ENCODE measurements around the gene PRC1.
"Not testable (repeated sequence)": the region's sequence is repeated elsewhere in the genome, so short reads cannot be mapped to it uniquely, and the experiment has no call there.

The PRC1 gene

DNA sequence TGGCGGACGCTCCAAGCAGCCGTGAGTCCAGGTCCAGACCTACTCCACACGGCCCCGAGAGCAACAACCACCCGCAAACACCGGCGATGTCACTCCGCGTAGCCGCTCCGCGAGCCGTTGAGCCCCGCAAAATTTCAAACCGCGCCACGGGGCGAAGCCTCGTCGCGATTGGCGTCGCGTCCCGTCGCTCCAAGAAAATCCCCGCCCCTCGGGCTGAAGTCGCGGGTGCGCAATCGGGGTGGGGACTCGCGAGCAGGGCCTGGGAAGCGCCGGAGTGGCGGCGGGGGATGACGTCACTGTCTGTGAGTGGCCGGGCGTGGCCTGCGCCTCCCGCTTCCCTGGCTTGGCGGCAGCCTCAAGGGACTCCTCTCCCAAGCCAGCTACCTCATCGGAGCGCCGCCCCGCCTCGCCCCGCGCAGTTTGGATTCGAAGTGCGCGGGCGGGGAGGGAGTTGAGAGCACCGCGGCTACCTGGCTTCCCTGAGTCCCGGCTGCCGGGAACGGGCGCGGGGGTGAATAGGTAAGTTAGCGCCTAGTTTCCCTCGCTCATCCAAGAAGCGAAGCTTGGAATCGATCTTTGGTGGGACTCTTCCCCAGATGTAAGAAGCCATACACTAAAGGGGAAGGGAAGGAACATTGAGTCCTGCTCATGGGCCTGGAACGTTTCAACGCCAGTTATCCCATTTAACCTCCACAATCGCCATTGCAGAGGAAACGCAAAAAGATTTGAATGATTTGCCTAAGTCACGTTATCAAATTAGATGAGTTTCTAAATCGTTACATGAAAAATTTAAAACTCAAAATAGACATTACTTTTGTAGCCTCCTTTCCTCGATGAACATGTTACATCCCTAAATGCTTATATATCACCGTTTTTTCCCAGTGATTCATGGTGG is at the start of gene PRC1:
PRC1 (minus strand) TSS at position 119 of the 895 bp plus-strand sequence; CDS start at position 1, 118 bp downstream.
- peak; percentile 96 for DNase-seq (ENCODE audit: low read depth)

- DNase-seq (ENCODE audit: low read depth), result no peak
These were observed 49.0 kb upstream of the PRC1 start for GRCh38 chr15:91043202-91043874.

- DNase-seq (ENCODE audit: low read depth), result no peak
These were observed 46.5 kb upstream of the PRC1 start for GRCh38 chr15:91040856-91041255.

DNA sequence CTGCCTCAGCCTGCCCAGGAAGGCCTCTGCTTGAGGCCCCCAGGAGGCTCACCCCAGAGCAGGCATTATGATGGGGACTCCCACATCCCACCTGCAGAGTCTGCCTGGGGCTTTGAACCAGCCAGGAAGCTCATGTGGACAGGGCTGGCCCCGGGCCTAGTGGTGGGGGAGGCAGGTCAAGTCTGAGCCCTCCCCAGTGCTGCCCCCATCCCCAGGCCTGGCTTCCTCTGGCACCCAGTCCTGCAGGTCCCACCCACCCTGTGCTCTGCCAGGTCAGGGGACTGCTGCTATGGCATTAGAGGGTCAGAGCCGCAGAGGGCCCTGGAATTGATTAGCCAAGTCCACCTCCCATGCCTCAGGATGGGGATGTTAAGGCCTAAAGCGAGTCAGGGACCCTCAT is 45.7 kb upstream of the PRC1 start:
- no peak for DNase-seq (ENCODE audit: low read depth)

DNA sequence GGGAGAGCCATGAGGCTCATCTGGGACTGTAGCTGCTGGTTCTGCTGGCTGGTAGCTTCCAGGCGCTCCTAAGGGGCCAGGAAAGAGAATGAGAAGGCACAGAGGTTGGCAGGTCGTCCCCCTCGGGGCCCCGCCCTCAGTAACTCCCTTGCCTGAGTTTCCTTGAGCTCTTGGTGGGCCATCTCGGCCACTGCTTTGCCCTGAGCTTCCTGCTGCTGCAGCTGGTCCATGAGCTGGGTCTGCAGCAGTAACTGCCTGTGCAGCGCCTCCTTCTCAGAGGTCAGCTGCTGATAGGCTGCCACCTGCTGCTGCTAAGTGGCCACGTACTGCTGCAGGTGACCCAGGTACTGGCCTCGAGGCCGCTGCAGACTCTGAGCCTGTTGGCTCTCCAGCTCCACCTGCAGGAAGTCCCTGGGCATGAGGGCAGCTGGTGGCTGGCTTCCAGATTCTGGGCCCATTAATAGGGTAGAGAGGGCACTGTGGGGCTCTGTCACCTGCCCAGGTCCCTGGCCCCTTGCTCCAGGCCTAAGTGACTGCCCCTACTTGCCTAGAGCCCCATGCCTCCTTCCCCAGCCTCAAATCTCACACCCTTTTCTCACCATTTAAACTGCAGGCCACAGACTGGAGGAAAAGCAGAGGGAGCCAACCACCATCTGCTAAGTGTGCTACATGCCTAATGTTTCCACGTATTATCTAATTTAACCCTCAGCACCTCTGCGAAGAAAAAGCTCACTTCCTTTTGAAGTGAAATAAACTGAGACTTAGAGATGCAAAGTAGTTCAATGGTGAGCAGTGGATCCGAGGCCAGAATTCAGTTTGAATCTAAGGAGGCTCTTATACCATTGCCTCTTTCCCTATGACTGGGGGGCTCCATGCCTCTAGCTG is 38.8 kb upstream of the PRC1 start:
- DNase-seq (ENCODE audit: low read depth), result no peak

GRCh38 chr15:91031796-91032195 is 37.5 kb upstream of the PRC1 start:
- DNase-seq (ENCODE audit: low read depth), result no peak

GRCh38 chr15:91027677-91028076 is 33.3 kb upstream of the PRC1 start:
- no peak for DNase-seq (ENCODE audit: low read depth)

DNA sequence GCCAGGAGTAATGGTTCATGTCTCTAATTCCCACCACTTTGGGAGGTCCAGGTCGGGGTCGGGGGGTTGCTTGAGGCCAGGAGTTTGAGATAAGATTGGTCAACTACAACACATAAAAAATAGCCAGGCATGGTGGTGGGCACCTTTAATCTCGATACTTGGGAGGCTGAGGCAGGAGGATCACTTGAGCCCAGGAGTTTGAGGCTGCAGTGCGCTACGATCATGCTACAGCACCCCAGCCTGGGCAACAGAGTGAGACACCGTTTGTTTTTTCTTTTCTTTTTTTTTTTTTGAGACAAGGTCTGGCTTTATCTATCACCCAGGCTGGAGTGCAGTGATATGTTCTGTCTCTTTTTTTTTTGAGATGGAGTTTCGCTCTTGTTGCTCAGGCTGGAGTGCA is 29.4 kb upstream of the PRC1 start:
- no peak for DNase-seq (ENCODE audit: low read depth)

GRCh38 chr15:91022832-91023129 is 28.4 kb upstream of the PRC1 start:
- no peak for DNase-seq (ENCODE audit: low read depth)

DNA sequence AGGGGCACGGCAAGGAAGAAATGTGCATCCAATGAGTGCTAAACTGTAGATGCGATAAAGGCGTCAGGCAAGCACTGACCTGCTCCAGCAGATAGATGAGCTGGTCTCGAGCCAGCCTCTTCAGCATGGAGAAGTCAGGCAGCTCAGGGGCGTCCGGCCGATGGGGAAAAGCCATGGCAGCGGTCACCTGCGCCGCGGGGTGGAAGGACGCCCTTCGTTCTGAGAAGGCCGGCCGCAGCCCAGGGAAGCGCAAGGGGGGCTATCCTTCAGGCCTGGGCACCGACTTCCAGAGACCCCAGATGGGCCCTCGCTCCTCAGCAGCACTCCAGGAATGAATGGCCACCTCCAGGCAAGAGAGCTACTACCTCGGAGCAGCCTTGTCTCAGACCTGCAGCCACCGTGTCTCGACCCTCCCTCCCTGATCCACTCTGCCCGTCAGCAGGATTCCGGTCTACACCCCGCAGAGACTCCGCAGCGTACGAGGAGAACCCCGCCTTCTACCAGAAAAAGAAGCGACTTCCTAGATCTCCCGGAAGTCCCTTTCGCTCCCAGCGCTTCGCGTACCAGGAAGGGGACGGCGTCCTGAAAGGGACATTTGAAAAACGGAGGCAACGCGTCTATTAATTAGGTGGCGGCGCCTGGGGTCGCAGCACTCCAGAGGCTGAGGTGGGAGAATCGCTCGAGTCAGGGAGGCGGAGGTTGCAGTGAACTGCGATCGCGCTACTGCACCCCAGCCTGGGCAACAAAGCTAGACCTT is 27.9 kb upstream of the PRC1 start, which contains the start of gene VPS33B:
VPS33B (minus strand) TSS at position 520 of the 757 bp plus-strand sequence; CDS start at position 175, 345 bp downstream.
- DNase-seq (ENCODE audit: low read depth), result peak; percentile 78

- DNase-seq (ENCODE audit: low read depth), result peak; percentile 11
These were observed 27.3 kb upstream of the PRC1 start for GRCh38 chr15:91021516-91022074.

DNA sequence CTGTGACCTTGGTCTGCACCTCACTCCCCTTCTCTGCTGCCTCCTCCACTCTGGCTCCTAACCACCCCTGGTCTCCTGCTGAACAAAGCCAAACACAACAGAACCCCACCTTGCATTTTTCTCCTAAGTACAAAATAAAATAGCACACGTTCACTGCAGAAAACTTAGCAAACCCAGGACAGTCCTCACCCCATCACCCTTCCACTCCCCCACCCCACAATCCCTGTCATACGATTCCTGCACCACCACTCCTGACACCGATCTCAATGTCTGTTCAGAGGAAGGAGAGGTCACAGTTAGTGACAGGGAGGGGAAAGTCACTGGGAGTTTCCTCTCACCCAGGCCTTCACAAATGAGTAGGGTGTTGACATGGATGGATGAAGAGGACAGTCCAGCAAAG is 23.8 kb upstream of the PRC1 start:
- DNase-seq (ENCODE audit: low read depth), result no peak

- no peak for DNase-seq (ENCODE audit: low read depth)
These were observed 23.4 kb upstream of the PRC1 start for GRCh38 chr15:91017716-91018115.

- not testable (repeated sequence) for DNase-seq (ENCODE audit: low read depth)
These were observed 19.4 kb upstream of the PRC1 start for GRCh38 chr15:91013701-91014100.

DNA sequence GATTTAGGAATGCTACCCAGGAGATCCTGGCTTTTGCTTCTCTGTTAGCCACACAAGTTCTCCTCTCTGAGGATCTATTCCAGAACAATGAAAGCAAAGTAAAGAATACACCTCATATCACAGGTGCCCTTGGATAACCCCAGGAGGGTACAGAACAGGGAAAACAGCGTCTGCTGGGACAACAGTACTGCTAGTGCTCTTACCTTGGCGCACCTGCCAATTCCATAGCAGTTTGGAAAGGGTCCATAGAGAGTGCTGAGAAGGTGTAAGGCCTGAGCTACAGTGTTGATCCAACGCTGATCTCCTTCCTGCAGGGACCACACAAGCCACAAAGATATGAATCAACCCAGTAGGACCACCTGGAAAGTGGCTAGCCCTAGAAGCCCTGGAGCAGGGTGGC is 12.9 kb upstream of the PRC1 start:
- no peak for DNase-seq (ENCODE audit: low read depth)

DNA sequence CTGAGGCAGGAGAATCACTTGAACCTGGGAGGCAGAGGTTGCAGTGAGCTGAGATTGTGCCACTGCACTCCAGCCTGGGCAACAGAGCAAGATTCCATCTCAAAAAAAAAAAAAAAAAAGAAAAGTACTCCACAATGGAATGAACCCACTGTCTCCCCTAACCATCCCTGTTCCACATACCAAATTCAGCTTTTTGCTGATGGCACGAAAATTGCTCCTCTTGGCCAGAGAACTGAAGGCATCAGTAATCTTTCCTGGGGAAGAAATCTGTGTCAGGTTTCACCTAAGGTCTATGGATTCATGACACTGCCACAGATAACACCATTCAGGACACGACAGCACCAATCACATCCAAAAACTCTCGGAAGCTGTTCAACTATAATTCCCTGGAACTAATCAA is 6.9 kb upstream of the PRC1 start:
- no peak for DNase-seq (ENCODE audit: low read depth)

DNA sequence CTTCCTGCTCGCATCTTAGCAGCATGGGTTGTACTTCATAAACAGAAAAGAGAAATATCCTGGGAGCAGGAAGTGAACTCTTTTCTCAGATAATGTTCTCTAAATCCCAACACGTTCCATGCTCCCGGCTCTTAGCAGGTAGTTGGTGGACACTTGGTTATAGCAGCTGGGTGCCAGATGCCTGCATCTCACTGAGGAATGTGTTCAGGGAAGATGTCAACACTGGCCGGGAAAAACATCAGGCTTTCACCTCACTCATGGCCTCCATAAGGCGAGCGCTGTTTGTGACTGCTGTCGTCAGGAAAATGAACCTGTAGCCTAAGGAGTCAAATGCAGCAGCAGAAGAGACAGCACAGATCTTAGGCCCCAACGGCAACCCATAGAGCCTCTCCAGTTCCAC is 4.4 kb upstream of the PRC1 start:
- DNase-seq (ENCODE audit: low read depth), result no peak

GRCh38 chr15:90994059-90994416 is 297 bp downstream of the PRC1 start:
- no peak for DNase-seq (ENCODE audit: low read depth)

GRCh38 chr15:90991587-90992285 is 2.6 kb downstream of the PRC1 start:
- DNase-seq (ENCODE audit: low read depth), result no peak

DNA sequence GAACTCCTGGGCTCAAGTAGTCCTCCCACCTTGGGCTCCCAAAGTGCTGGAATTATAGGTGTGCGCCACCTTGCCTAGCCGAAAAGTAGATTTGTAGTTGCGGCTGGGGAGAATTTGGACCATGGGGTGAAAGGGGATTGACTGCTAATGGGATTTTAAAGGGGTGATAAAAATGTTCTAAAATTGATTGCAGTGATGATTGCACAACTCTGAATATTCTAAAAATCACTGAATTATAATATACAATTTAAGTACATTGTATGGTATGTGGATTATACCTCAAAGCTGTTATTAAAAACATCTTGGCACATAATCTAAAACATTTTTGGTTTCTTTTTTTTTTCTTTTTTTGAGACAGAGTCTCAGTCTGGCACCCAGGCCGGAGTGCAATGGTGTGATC is 3.9 kb downstream of the PRC1 start:
- no peak for DNase-seq (ENCODE audit: low read depth)
